KG1 (cell line): ENCODE results near the gene DESI2.

Source experiments
- DNase-seq: peaks from one replicate; lab custom pipeline; 2025; lab: John Stamatoyannopoulos, UW

Gene DESI2

GRCh38 chr1:244755673-244756072, 102.7 kb downstream of the DESI2 start:
- DNase-seq, result no peak

- no peak for DNase-seq
Observed at GRCh38 chr1:244757091-244757939, 104.4 kb downstream of the DESI2 start.
